Measurements from ENCODE around the gene CAP2.
A peak's percentile ranks its signal among the peaks of the same experiment; 100 is the strongest.

The CAP2 gene

DNA sequence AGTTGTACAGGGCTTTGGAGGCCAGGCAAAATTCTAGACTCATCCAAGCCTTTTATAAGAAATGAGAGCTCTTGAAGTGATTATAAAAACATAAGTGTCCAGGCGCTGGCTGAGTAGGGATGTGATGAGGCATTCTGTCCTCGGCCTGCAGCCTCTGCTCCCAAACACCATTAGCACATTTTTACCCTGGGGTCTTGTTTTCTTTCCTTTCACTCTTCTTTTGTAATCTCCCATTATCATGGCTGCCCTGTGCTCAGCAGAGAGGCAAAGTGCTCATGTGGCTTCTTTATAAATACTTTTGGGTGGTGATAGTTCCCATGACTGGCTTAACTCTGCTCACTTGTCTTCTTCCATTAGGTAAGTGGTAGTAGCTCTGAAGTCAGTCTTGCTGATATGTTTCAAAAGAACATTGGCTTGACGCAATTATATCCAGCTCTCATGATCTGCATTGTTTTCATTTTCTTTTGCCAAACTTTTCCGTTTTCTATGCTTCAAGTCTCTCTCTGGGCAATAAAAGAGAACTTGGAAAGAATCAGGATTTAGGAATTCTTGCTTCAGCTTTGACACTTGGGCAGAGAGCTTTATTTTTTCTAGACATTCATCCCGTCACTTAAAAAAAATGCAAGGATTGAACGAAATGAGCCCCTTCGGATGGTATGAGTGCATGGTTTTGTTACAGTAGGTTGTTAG, 61.1 kb downstream of the CAP2 start:
- Histone ChIP-seq H3K36me3 (ENCODE audit: insufficient read depth, low read length) (no peaks in the 10 kb centered on the region), H3K9me3 (ENCODE audit: low read depth, low read length) (no peaks in the 10 kb centered on the region), H3K27ac (no peak overlapping the region), H3K9ac (ENCODE audit: insufficient read length) (no peak overlapping the region), H3K4me3 (no peak overlapping the region)
- DNase-seq (ENCODE audit: low read depth, low spot score): no peak
- TF ChIP-seq FOXP2 (optimal IDR thresholded peaks at IDR 0.05; ENCODE audit: control extremely low read depth, extremely low read length, insufficient read depth) (no peak), EZH2 (IDR thresholded peaks at IDR 0.05) (no peak), POLR2AphosphoS5 (IDR thresholded peaks at IDR 0.05; ENCODE audit: borderline replicate concordance, low read depth, low read length) (no peak)

DNA sequence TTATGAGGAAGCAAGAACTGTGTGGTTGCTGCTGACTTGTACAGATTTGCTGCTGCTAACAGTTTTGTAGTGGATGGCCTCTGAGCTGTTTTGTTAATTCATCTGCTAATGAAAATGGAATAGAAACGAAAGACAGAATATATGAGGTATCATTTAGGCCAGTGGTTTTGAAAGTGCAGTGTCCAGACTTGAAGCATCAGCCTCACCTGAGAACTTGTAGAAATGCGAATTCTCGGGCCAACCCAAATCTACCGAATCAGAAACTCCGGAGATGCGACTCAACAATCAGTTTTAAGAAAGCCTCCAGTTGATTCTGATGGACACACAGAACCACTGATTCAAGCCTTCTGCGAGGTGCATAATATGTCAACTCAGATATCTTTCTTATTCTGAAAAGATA, 62.5 kb downstream of the CAP2 start:
- no peak for TF ChIP-seq POLR2AphosphoS5 (IDR thresholded peaks at IDR 0.05; ENCODE audit: borderline replicate concordance, low read depth, low read length)
- TF ChIP-seq FOXP2 (optimal IDR thresholded peaks at IDR 0.05; ENCODE audit: control extremely low read depth, extremely low read length, insufficient read depth): no peak
- TF ChIP-seq EZH2 (IDR thresholded peaks at IDR 0.05): no peak
- H3K36me3 ChIP-seq (ENCODE audit: insufficient read depth, low read length): no peaks in the 10 kb centered on the region
- H3K27ac ChIP-seq: no peak overlapping the region
- H3K9ac ChIP-seq (ENCODE audit: insufficient read length): no peak overlapping the region
- DNase-seq (ENCODE audit: low read depth, low spot score): no peak
- no peaks in the 10 kb centered on the region for H3K9me3 ChIP-seq (ENCODE audit: low read depth, low read length)
- H3K4me3 ChIP-seq: no peak overlapping the region

DNA sequence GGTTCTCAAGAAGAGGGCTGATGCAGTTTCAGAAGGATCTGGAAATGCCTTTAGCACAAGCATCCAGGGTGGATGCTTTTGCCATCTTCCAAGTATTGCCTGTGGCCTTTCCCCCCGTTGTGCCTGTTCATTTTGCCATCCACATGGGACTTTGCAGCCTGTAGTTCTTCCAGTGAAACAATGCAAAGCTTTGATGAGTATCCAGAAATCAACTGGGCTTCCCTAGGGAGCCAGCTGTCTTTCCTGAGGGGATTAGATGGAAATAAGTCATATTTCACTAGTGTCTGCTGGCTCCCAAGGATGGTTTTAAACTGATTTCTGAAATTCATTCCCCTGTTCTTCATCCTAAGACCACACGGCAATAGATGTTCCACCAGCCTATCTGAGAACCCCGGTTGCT, 63.3 kb downstream of the CAP2 start:
- Histone ChIP-seq H3K27ac (no peak overlapping the region), H3K36me3 (ENCODE audit: insufficient read depth, low read length) (no peaks in the 10 kb centered on the region), H3K4me3 (no peak overlapping the region), H3K9me3 (ENCODE audit: low read depth, low read length) (no peaks in the 10 kb centered on the region), H3K9ac (ENCODE audit: insufficient read length) (no peak overlapping the region)
- TF ChIP-seq POLR2AphosphoS5 (IDR thresholded peaks at IDR 0.05; ENCODE audit: borderline replicate concordance, low read depth, low read length) (no peak), FOXP2 (optimal IDR thresholded peaks at IDR 0.05; ENCODE audit: control extremely low read depth, extremely low read length, insufficient read depth) (no peak), EZH2 (IDR thresholded peaks at IDR 0.05) (no peak)
- no peak for DNase-seq (ENCODE audit: low read depth, low spot score)

DNA sequence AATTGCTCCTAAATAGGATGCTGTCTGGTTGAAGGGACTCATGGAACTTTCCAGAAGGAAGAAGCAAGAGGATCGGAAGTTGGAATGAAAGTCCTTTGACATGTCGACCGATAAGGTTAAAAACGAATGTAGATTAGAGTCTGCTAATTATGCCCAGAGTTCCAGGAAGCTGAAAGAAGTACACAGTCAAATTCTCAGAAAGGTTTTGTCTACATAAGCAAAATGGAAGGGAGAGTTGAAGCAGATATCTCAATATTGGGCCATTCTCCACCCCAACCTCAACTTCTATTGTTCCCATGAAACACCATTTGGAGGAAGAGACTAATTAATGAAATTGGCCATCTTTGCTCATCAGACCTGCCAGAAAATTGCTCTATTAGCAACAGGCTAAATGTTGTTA, 64.0 kb downstream of the CAP2 start:
- no peak for TF ChIP-seq EZH2 (IDR thresholded peaks at IDR 0.05)
- no peak overlapping the region for H3K9ac ChIP-seq (ENCODE audit: insufficient read length)
- H3K27ac ChIP-seq: no peak overlapping the region
- H3K36me3 ChIP-seq (ENCODE audit: insufficient read depth, low read length): no peaks in the 10 kb centered on the region
- DNase-seq (ENCODE audit: low read depth, low spot score): no peak
- no peaks in the 10 kb centered on the region for H3K9me3 ChIP-seq (ENCODE audit: low read depth, low read length)
- H3K4me3 ChIP-seq: peak overlapping the region; percentile 25; the same call in 1 of the 2 replicates

DNA sequence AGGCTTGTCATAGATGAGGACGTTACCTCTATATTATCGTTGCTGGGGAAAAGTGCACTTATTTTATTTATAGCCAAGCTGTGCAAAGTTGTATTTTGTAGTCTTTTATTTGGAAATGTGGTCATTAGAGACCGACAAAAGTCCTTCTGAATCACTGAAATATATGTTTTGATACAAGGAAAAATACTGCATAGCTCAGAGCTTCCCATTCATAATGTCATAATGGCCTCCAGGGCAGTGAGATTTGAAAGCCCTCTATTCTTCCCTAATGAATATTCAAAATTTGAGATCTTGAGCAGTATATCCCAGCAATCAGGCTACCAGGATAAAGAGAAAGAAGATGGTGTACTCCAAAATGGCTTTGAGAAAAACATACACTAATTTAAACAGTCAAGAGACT, 64.6 kb downstream of the CAP2 start:
- Histone ChIP-seq H3K4me3 (peak overlapping the region; percentile 25; the same call in 1 of the 2 replicates), H3K27ac (no peak overlapping the region), H3K36me3 (ENCODE audit: insufficient read depth, low read length) (no peaks in the 10 kb centered on the region), H3K9me3 (ENCODE audit: low read depth, low read length) (no peaks in the 10 kb centered on the region), H3K9ac (ENCODE audit: insufficient read length) (no peak overlapping the region)
- no peak for DNase-seq (ENCODE audit: low read depth, low spot score)
- TF ChIP-seq POLR2AphosphoS5 (IDR thresholded peaks at IDR 0.05; ENCODE audit: borderline replicate concordance, low read depth, low read length) (no peak), EZH2 (IDR thresholded peaks at IDR 0.05) (no peak), FOXP2 (optimal IDR thresholded peaks at IDR 0.05; ENCODE audit: control extremely low read depth, extremely low read length, insufficient read depth) (no peak)

DNA sequence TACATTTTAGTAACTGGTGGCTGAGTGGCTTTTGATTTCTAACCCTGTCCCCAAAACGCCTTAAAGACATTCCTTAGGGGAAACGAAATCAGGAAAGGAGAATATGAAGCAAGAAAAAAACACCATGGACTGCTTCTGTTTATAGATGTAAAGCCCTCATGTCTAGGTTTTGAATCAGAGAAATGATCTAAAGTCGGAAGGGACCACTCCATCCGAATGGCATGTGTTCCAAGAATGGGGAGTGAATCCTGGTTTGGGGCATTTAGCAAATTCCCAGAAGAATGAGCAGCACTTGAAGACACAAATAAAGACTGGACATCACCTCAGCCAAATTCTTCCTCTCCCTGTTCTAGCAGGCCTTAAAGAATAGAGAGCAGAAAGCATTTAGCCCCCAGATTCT, 65.6 kb downstream of the CAP2 start:
- no peaks in the 10 kb centered on the region for H3K36me3 ChIP-seq (ENCODE audit: insufficient read depth, low read length)
- TF ChIP-seq EZH2 (IDR thresholded peaks at IDR 0.05) (no peak), POLR2AphosphoS5 (IDR thresholded peaks at IDR 0.05; ENCODE audit: borderline replicate concordance, low read depth, low read length) (no peak)
- H3K9me3 ChIP-seq (ENCODE audit: low read depth, low read length): no peaks in the 10 kb centered on the region
- DNase-seq (ENCODE audit: low read depth, low spot score): no peak
- no peak overlapping the region for H3K9ac ChIP-seq (ENCODE audit: insufficient read length)
- no peak overlapping the region for H3K4me3 ChIP-seq
- H3K27ac ChIP-seq: no peak overlapping the region

DNA sequence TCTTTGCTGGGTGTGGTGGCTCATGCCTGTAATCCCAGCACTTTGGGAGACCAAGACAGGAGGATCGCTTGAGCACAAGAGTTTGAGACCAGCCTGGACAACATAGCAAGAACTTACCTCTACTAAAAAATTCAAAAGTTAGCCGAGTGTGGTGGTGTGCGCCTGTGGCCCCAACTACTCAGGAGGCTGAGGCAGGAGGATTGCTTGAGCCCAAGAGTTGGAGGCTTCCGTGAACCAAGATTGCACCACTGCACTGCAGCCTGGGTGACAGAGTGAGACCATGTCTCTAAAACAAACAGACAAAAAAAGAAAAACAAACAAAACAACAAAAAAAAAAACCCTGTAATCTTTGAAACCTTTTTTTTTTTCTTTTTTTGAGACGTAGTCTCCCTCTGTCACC, 67.5 kb downstream of the CAP2 start:
- H3K27ac ChIP-seq: no peak overlapping the region
- TF ChIP-seq EZH2 (IDR thresholded peaks at IDR 0.05): no peak
- no peak for TF ChIP-seq FOXP2 (optimal IDR thresholded peaks at IDR 0.05; ENCODE audit: control extremely low read depth, extremely low read length, insufficient read depth)
- TF ChIP-seq POLR2AphosphoS5 (IDR thresholded peaks at IDR 0.05; ENCODE audit: borderline replicate concordance, low read depth, low read length): no peak
- no peaks in the 10 kb centered on the region for H3K36me3 ChIP-seq (ENCODE audit: insufficient read depth, low read length)
- no peak overlapping the region for H3K9ac ChIP-seq (ENCODE audit: insufficient read length)
- no peaks in the 10 kb centered on the region for H3K9me3 ChIP-seq (ENCODE audit: low read depth, low read length)
- no peak overlapping the region for H3K4me3 ChIP-seq
- no peak for DNase-seq (ENCODE audit: low read depth, low spot score)

DNA sequence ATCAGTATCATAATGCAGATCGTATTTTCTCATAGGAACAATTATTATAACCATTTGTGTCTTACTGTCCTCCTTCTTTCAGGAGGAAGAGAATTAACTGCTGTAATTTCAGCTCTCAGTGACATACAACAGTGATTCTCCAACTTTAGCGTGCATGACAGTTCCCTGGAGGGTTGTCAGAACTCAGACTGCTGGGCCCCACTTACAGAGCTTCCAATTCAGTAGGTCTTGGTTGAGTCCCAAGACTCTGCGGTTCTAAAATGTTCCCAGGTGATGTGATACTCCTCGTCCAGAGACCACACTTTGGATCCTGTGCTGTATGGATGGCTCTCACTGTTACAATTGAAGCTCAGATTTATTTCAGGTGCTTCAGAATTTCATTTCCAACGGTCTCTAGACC, 72.8 kb downstream of the CAP2 start:
- H3K4me3 ChIP-seq: no peak overlapping the region
- no peaks in the 10 kb centered on the region for H3K9me3 ChIP-seq (ENCODE audit: low read depth, low read length)
- no peak overlapping the region for H3K27ac ChIP-seq
- TF ChIP-seq FOXP2 (optimal IDR thresholded peaks at IDR 0.05; ENCODE audit: control extremely low read depth, extremely low read length, insufficient read depth) (no peak), POLR2AphosphoS5 (IDR thresholded peaks at IDR 0.05; ENCODE audit: borderline replicate concordance, low read depth, low read length) (no peak), EZH2 (IDR thresholded peaks at IDR 0.05) (no peak)
- no peak overlapping the region for H3K9ac ChIP-seq (ENCODE audit: insufficient read length)
- no peak for DNase-seq (ENCODE audit: low read depth, low spot score)
- H3K36me3 ChIP-seq (ENCODE audit: insufficient read depth, low read length): no peaks in the 10 kb centered on the region

DNA sequence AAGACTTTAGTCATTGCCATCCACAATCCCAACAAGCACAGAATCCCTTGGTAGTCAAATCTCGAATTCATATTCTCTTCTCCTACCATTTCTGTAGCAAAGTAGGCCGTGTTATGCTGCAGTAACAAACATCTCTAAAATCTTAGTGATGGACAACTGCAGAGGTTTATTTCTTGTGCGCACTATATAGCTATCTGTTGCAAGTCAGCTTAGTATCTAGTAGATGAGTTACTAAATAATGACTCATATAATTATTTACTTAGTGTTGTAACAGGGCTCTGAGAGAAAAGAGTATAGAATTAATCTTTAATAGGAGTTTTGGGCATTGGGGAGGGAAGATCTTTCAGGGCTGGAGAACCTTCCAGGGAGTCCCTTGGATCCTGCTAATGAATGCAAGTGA, 73.3 kb downstream of the CAP2 start:
- DNase-seq (ENCODE audit: low read depth, low spot score): no peak
- no peak for TF ChIP-seq POLR2AphosphoS5 (IDR thresholded peaks at IDR 0.05; ENCODE audit: borderline replicate concordance, low read depth, low read length)
- no peak for TF ChIP-seq FOXP2 (optimal IDR thresholded peaks at IDR 0.05; ENCODE audit: control extremely low read depth, extremely low read length, insufficient read depth)
- no peak for TF ChIP-seq EZH2 (IDR thresholded peaks at IDR 0.05)
- Histone ChIP-seq H3K36me3 (ENCODE audit: insufficient read depth, low read length) (no peaks in the 10 kb centered on the region), H3K9ac (ENCODE audit: insufficient read length) (no peak overlapping the region), H3K27ac (no peak overlapping the region), H3K4me3 (no peak overlapping the region), H3K9me3 (ENCODE audit: low read depth, low read length) (no peaks in the 10 kb centered on the region)

Measured in SK-N-MC (cell line).